ENCODE results near the gene GRIP2. TPM values are rescaled to one million over a fixed set of nuclear protein-coding genes. Genes with fewer than 3 reads are reported as not detected.

Gene GRIP2
- total RNA-seq, 3 donors from 2014 or later (not counting 1 experiment from before 2014, with no cell fraction given) = not detected

DNA sequence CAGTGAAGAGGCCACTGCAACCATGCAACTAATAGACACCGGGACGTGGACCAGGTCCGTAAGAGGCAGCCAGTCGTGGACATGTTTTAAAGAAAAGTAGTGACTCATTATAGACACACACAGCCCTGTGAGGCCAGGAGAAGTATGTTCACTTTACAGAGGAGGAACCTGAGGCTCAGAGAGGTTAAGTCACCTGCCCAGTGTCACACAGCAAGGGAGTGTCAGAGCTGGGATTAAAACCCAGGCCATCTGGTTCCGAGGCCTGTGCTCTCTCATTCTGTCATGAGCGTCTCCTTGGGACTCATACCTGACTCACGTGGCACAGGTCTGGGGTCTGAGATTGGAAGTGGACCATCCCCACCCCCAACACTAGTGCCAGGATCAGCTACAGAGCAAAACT, 28.1 kb upstream of the GRIP2 start:
- H3K27me3 Mint-ChIP-seq (ENCODE audit: low read depth in 2 of 2) = peaks cover 22 to 49% of the 10 kb centered on the region in 2 donors
- no peak overlapping the region for H3K4me3 Mint-ChIP-seq
- DNase-seq = no peak
- peaks cover 29 to 30% of the 10 kb centered on the region in 2 donors for H3K4me1 Mint-ChIP-seq
- TF ChIP-seq, protein P1, sequence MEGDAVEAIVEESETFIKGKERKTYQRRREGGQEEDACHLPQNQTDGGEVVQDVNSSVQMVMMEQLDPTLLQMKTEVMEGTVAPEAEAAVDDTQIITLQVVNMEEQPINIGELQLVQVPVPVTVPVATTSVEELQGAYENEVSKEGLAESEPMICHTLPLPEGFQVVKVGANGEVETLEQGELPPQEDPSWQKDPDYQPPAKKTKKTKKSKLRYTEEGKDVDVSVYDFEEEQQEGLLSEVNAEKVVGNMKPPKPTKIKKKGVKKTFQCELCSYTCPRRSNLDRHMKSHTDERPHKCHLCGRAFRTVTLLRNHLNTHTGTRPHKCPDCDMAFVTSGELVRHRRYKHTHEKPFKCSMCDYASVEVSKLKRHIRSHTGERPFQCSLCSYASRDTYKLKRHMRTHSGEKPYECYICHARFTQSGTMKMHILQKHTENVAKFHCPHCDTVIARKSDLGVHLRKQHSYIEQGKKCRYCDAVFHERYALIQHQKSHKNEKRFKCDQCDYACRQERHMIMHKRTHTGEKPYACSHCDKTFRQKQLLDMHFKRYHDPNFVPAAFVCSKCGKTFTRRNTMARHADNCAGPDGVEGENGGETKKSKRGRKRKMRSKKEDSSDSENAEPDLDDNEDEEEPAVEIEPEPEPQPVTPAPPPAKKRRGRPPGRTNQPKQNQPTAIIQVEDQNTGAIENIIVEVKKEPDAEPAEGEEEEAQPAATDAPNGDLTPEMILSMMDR (IDR thresholded peaks at IDR 0.05) = no peak
- H3K27me3 ChIP-seq (ENCODE audit: control insufficient read depth, insufficient read depth, low read length) = no peaks in the 10 kb centered on the region
- H3K9me3 Mint-ChIP-seq = no peaks in the 10 kb centered on the region
- H3K4me3 ChIP-seq (ENCODE audit: low read length) = no peak overlapping the region
- H3K36me3 Mint-ChIP-seq = no peaks in the 10 kb centered on the region
- H3K27ac Mint-ChIP-seq = no peak overlapping the region
- no peaks in the 10 kb centered on the region for H3K36me3 ChIP-seq (ENCODE audit: control insufficient read depth, insufficient read depth, low read length)
- peaks cover 17% of the 10 kb centered on the region for H3K4me1 ChIP-seq (ENCODE audit: control insufficient read depth, insufficient read depth, low read length)
- no peaks in the 10 kb centered on the region for H3K9me3 ChIP-seq (ENCODE audit: control insufficient read depth, insufficient read depth, low read length)
- intact Hi-C loops (cut with micrococcal nuclease) = no loop called here
- H3K27ac ChIP-seq (ENCODE audit: low read length) = no peak overlapping the region
- no peak for ATAC-seq
- 92% methylated on average over 7 of the region's 7 CpGs for WGBS (ENCODE audit: insufficient coverage)

DNA sequence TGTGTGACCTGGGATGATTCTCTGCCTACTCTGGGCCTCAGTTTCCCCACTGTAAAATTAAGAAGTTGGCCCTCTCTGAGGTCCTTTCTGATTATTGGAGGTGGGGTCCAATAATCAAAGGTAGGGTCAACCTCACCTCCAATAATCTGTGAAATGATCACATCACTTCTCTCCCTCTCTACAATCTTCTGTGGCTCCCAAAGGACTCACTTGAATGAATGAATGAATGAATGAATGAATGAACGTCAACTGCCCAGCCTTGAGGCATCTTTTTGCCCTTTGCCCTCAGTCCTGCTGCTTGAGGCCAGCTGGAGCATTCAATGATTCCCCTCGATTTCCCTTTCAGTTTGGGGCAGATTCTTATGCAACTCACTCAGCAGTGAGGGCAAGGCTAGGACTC, 26.7 kb upstream of the GRIP2 start:
- no peaks in the 10 kb centered on the region for H3K9me3 ChIP-seq (ENCODE audit: control insufficient read depth, insufficient read depth, low read length)

DNA sequence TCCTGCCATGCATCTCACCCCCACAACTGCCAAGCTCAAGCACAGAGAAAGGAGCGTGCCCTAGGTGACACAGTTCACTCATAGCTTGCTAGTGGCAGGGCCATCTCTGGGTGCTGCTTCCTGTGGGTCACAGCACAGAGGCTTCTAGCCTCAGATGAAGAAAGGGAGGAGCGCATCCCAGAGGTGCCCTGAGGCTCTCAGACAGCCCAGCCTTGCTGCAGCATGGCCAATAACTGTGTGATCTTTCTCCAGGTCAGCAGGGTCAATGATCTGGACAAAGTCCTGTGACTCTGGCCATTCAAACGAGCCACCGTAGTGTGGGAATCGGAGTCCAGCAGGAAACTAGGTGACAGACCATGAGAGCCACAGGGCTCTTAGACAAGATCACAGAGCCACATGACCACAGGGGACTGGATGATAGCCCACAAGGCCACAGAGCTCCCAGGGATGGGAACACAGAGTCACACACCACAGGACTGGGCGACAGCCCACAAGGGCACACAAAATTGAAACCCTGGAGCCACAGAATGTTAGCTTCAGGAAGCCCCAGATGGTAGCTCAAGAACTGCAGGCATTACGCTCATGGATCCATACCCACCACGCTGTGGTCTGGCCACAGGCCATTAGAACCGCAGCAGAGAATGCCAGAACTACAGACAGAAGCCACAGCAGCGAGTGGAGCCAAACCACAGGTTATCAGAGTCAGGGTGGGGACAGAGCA, 25.9 kb upstream of the GRIP2 start:
- Mint-ChIP-seq H3K9me3 (no peaks in the 10 kb centered on the region), H3K4me1 (peaks cover 29 to 30% of the 10 kb centered on the region in 2 donors), H3K27ac (peak overlapping the region in 1 of 2 donors; percentile 67), H3K4me3 (peak overlapping the region; percentile 13), H3K36me3 (no peaks in the 10 kb centered on the region), H3K27me3 (ENCODE audit: low read depth in 2 of 2) (peaks cover 28 to 57% of the 10 kb centered on the region in 2 donors)
- 11% methylated on average over 10 of the region's 10 CpGs for WGBS (ENCODE audit: insufficient coverage)
- DNase-seq (no peak), ATAC-seq (peak in 2 of 3 donors; percentile 65 to 83)
- Histone ChIP-seq H3K4me3 (ENCODE audit: low read length) (no peak overlapping the region), H3K27me3 (ENCODE audit: control insufficient read depth, insufficient read depth, low read length) (no peaks in the 10 kb centered on the region), H3K36me3 (ENCODE audit: control insufficient read depth, insufficient read depth, low read length) (no peaks in the 10 kb centered on the region), H3K4me1 (ENCODE audit: control insufficient read depth, insufficient read depth, low read length) (peaks cover 17% of the 10 kb centered on the region), H3K9me3 (ENCODE audit: control insufficient read depth, insufficient read depth, low read length) (no peaks in the 10 kb centered on the region), H3K27ac (ENCODE audit: low read length) (no peak overlapping the region)
- TF ChIP-seq, protein P1 (IDR thresholded peaks at IDR 0.05) = no peak
- intact Hi-C loops (cut with micrococcal nuclease) = no loop called here

More for the DNA sequence above, 26.7 kb upstream of the GRIP2 start:
- Mint-ChIP-seq H3K27me3 (ENCODE audit: low read depth in 2 of 2) (peaks cover 31 to 52% of the 10 kb centered on the region in 2 donors), H3K36me3 (no peaks in the 10 kb centered on the region), H3K27ac (no peak overlapping the region), H3K9me3 (no peaks in the 10 kb centered on the region), H3K4me1 (peaks cover 29 to 30% of the 10 kb centered on the region in 2 donors), H3K4me3 (no peak overlapping the region)
- intact Hi-C loops (cut with micrococcal nuclease) = no loop called here
- Histone ChIP-seq H3K27ac (ENCODE audit: low read length) (no peak overlapping the region), H3K4me3 (ENCODE audit: low read length) (no peak overlapping the region), H3K36me3 (ENCODE audit: control insufficient read depth, insufficient read depth, low read length) (no peaks in the 10 kb centered on the region), H3K4me1 (ENCODE audit: control insufficient read depth, insufficient read depth, low read length) (peaks cover 17% of the 10 kb centered on the region), H3K27me3 (ENCODE audit: control insufficient read depth, insufficient read depth, low read length) (no peaks in the 10 kb centered on the region)
- WGBS (ENCODE audit: insufficient coverage) = 74% methylated on average over 2 of the region's 2 CpGs
- DNase-seq (no peak), ATAC-seq (no peak)
- TF ChIP-seq, protein P1 (IDR thresholded peaks at IDR 0.05) = no peak

All from natural killer cell (primary cell).